Neural crest cell (in vitro differentiated cells): ENCODE results near the gene DOCK7. TPM values are rescaled to one million over a fixed set of nuclear protein-coding genes. Genes with fewer than 3 reads are reported as not detected.
"Not testable (repeated sequence)": the region's sequence is repeated elsewhere in the genome, so short reads cannot be mapped to it uniquely, and the experiment has no call there.

Experiments
- DNase-seq: peaks from one replicate; pipeline ENCODE4 v3.0.0; 2021; ENCODE audit warnings: low read depth, mixed read lengths, low spot score
- H3K27ac Mint-ChIP-seq: one replicate; pipeline ENCODE4 v1.8.0; 2021; ENCODE audit warnings: mild to moderate bottlenecking, mixed read lengths; ENCODE audit not compliant: unreplicated experiment
- H3K27me3 Mint-ChIP-seq: 2 replicates; pipeline ENCODE4 v1.8.0; 2021; ENCODE audit warnings: low read depth, mild to moderate bottlenecking, mixed read lengths
- H3K36me3 Mint-ChIP-seq: 2 replicates; pipeline ENCODE4 v1.8.0; 2021; ENCODE audit warnings: low read depth, mild to moderate bottlenecking, mixed read lengths
- H3K4me1 Mint-ChIP-seq: 2 replicates; pipeline ENCODE4 v1.8.0; 2021; ENCODE audit warnings: mixed read lengths
- H3K4me3 Mint-ChIP-seq: one replicate; pipeline ENCODE4 v1.8.0; 2021; ENCODE audit warnings: mild to moderate bottlenecking, mixed read lengths
- H3K9me3 Mint-ChIP-seq: 2 replicates; pipeline ENCODE4 v1.8.0; 2021; ENCODE audit warnings: mixed read lengths
- CTCF ChIP-seq: fragments of 200-600 bp; sonication (generic); conservative IDR thresholded peaks from 2 replicates; pipeline ENCODE4 v1.5.0; 2021; ENCODE audit warnings: antibody characterized with exemption, mild to moderate bottlenecking
- total RNA-seq: library from RNA; stranded (reverse); gene quantifications from 2 replicates; pipeline ENCODE4 v1.2.1, GENCODE V29; 2021

The DOCK7 gene
- total RNA-seq, 1 donor from 2014 or later: 79.8 TPM

- TF ChIP-seq CTCF: no peak
- Mint-ChIP-seq H3K4me3 (no peak overlapping the region), H3K9me3 (no peaks in the 10 kb centered on the region), H3K27me3 (no peaks in the 10 kb centered on the region), H3K4me1 (no peaks in the 10 kb centered on the region), H3K27ac (no peak overlapping the region), H3K36me3 (peaks cover 8% of the 10 kb centered on the region)
- no peak for DNase-seq
These were observed 74.3 kb downstream of the DOCK7 start for GRCh38 chr1:62613890-62614289.

DNA sequence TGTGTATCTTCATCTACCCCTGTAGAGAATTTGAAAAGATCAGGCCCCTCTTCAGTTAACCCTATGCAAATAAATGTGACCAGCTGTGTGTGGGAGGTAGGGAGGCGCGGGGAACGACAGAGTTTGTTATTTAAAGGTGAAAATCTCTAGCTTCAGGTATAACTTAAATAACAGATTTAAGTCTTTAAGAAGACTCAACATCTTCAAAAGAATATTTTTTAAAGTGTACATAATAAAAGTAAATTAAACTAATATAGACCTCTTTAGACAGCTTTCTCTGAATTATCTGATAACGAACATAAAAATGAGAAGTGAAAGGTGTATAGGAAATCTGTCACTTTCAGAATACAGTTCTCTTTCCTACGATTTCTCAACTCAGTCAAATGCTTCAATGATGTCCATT is 74.9 kb downstream of the DOCK7 start:
- H3K36me3 Mint-ChIP-seq: peaks cover 8% of the 10 kb centered on the region

DNA sequence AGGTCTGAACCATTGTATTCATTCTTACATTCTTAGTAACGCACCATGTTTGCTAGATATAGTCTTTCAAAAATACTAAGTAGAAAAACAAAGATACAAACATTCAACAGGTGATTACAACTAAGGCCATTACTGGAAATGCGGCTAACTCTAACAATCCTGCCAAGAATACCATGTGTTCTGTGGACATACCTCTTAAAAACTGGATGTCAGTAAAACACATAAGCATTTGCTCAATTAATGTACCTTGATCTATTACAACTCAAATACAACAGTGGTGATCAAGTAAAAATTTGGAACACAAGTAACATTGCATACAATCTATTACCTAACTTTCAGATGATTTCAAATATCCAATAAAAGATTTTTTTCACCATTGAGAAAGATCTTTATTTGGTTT is 75.4 kb downstream of the DOCK7 start:
- Mint-ChIP-seq H3K27me3 (no peaks in the 10 kb centered on the region), H3K36me3 (peaks cover 8% of the 10 kb centered on the region), H3K4me3 (no peak overlapping the region), H3K9me3 (no peaks in the 10 kb centered on the region), H3K27ac (no peak overlapping the region), H3K4me1 (no peaks in the 10 kb centered on the region)
- no peak for TF ChIP-seq CTCF
- no peak for DNase-seq

More for the DNA sequence above, 74.9 kb downstream of the DOCK7 start:
- no peaks in the 10 kb centered on the region for H3K9me3 Mint-ChIP-seq
- H3K4me3 Mint-ChIP-seq: no peak overlapping the region
- H3K27me3 Mint-ChIP-seq: no peaks in the 10 kb centered on the region
- no peak for TF ChIP-seq CTCF
- no peak for DNase-seq
- H3K4me1 Mint-ChIP-seq: no peaks in the 10 kb centered on the region
- no peak overlapping the region for H3K27ac Mint-ChIP-seq

GRCh38 chr1:62610588-62610987 is 77.6 kb downstream of the DOCK7 start:
- not testable (repeated sequence) for H3K4me1 Mint-ChIP-seq, DNase-seq, H3K4me3 Mint-ChIP-seq, H3K9me3 Mint-ChIP-seq, H3K36me3 Mint-ChIP-seq, H3K27ac Mint-ChIP-seq, H3K27me3 Mint-ChIP-seq

- no peak for DNase-seq
- peaks cover 8% of the 10 kb centered on the region for H3K36me3 Mint-ChIP-seq
- H3K9me3 Mint-ChIP-seq: no peaks in the 10 kb centered on the region
- no peaks in the 10 kb centered on the region for H3K27me3 Mint-ChIP-seq
- no peaks in the 10 kb centered on the region for H3K4me1 Mint-ChIP-seq
- H3K4me3 Mint-ChIP-seq: no peak overlapping the region
- H3K27ac Mint-ChIP-seq: no peak overlapping the region
- TF ChIP-seq CTCF: no peak
These were observed 79.3 kb downstream of the DOCK7 start for GRCh38 chr1:62608905-62609304.

GRCh38 chr1:62601457-62601856 is 86.7 kb downstream of the DOCK7 start:
- no peak for TF ChIP-seq CTCF
- no peaks in the 10 kb centered on the region for H3K27me3 Mint-ChIP-seq
- H3K4me1 Mint-ChIP-seq: no peaks in the 10 kb centered on the region
- H3K4me3 Mint-ChIP-seq: no peak overlapping the region
- no peaks in the 10 kb centered on the region for H3K9me3 Mint-ChIP-seq
- peaks cover 4% of the 10 kb centered on the region for H3K36me3 Mint-ChIP-seq
- no peak overlapping the region for H3K27ac Mint-ChIP-seq
- DNase-seq: no peak
